ENCODE results near the gene IL22RA2.

DNA sequence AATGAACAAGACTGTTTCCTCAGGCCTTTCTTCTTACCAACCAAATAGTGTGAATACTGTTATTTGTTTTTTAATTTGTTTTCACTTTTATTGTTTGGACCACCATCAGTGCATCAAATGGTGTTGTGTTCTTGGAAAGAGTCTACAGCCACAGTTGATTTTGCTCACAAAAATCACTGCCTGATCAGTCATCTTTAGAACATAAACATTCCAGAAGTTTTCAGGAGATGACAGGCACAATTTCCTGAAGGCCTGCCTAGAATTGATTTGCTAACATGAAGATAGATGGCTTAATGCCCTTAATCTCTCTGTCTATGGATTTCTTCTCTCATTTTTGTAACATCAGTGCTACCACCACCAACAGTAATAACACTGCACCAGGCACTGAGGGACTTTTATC is 13.5 kb downstream of the IL22RA2 start:
- TF ChIP-seq, protein P1, sequence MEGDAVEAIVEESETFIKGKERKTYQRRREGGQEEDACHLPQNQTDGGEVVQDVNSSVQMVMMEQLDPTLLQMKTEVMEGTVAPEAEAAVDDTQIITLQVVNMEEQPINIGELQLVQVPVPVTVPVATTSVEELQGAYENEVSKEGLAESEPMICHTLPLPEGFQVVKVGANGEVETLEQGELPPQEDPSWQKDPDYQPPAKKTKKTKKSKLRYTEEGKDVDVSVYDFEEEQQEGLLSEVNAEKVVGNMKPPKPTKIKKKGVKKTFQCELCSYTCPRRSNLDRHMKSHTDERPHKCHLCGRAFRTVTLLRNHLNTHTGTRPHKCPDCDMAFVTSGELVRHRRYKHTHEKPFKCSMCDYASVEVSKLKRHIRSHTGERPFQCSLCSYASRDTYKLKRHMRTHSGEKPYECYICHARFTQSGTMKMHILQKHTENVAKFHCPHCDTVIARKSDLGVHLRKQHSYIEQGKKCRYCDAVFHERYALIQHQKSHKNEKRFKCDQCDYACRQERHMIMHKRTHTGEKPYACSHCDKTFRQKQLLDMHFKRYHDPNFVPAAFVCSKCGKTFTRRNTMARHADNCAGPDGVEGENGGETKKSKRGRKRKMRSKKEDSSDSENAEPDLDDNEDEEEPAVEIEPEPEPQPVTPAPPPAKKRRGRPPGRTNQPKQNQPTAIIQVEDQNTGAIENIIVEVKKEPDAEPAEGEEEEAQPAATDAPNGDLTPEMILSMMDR (IDR thresholded peaks at IDR 0.05): no peak
- TF ChIP-seq POLR2A (IDR thresholded peaks at IDR 0.05): no peak

All from tibial nerve (tissue), 3 donors.